HS-27A (cell line): ENCODE data around the gene CLDND1.
A peak's percentile ranks its signal among the peaks of the same experiment; 100 is the strongest.
"Not testable (repeated sequence)": the region's sequence is repeated elsewhere in the genome, so short reads cannot be mapped to it uniquely, and the experiment has no call there.

Source experiments
- DNase-seq: peaks from one replicate; pipeline ENCODE4 v3.0.0-alpha.2; 2012; ENCODE audit warnings: low read depth, missing footprints

Gene CLDND1

DNA sequence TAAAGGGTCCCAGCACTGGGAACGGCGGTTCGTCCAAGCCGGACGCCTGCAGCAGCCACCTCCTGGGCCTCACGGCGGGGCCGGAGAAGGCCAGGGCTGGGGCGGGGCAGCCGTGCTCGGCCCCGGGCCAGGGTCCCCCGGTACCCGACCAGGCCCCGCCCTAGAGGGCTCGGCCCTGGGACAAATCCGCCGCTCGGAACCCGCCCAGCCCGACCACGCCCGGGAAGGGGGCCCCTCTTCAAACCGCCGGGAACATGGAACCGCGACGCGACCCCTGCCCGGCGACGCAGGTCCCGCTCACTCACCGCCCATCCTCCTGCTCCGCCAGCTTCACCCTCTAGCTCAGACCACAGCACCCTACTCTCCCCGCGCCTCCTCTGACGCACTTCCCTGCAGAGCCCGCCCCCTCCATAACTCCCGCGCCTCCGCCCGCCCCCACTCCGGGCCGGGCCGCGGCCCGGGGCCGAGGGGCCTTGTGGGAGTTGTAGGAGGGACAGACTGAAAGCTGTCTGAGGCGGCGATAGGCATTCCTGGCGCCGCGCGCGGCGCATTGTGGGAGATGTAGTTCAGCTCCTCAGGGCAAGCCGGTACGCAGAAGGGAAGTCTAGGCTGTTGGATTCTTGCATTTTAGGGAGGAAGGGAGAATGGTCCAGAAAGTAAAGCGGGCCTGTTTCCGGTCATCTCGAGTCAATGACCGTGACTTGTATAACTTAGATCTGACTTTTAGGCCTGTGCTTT lies at the start of gene CLDND1:
Gene CLDND1, minus strand, starts transcription at position 359 of the 738 bp plus-strand sequence. CDS start 1,478 bp downstream, outside the sequence.
- peak; percentile 90 for DNase-seq

DNA sequence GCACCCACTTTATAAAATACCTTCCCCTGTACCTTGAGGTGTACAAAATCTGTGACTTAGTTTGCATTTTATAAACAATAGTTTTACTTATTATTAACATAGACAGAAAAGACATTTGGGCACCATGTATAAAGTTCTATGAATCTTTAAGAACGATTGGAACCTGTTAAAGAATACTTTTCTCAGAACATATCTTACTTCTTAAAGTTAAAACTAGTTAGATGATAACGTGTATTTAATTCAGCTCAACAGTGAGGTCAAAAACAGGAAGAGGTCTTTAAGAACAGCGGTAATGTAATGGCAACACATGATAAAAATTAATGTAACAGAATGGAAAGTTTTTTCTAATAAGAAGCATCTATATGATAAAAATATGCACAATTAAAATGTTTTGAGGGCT lies 45.7 kb upstream of the CLDND1 start:
- DNase-seq, result no peak

DNA sequence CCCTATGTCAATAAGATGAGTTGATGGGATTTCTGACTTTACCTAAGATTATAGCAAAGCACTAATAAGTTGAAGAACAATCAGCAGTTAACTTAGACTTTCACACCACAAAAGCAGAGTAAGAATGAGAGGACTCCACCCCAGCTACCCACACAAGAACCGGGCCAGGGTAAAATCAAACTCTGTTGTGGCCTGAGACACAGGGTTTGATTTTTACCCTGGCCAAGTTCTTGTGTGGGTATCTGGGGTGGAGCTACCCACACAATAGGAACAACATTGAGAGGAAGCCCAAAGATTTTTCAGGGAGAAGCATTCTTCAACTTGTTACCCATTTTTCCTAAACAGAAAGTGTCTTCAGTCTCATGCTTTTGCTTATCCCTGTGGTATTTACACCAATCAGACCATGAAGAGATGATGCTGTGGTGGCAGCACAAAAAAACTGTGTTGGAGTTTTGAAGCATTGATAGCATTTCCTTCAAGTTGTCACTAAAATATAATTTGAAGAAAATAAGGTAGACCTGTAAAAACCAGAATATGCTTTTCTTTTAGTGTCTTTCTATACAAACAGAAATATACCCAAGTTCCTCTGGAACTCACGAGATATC lies 45.1 kb upstream of the CLDND1 start:
- no peak for DNase-seq

DNA sequence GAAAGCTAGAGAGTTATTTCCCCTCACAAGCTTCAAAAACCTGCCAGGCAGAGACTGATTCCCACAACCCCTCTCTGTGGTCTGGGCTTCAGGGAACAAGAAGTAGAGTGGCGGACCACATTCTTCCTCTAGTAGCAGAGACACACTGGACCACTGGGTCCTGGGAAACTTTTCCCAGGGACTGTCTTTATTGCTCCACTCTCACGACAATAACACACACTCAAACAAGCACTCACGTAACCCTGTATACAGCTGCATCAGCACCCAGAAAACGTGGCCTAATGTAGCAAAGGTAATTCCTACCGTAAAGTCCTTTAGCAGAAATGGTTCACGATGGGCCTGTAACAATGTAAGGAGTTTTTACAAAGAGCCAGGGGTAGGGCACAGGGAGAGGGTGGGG lies 43.1 kb upstream of the CLDND1 start:
- no peak for DNase-seq

DNA sequence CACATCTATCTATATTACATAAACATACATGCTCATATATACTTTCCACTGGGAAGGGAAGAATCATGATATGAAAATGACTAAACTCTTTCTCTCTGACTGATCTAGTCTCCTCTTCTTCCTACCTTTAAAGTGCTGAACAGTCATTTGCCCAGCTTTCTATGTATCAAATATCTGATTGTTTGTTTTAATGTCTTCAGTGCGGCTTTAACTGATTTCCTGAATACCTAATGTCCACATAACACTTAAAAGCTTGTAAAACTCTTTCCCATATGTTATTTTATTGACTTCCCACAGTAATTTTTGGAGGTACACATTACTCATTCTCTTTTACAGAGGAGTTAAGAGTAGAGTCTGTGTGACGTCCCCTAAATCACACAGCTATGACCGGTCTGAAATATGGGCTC lies 42.5 kb upstream of the CLDND1 start:
- no peak for DNase-seq

DNA sequence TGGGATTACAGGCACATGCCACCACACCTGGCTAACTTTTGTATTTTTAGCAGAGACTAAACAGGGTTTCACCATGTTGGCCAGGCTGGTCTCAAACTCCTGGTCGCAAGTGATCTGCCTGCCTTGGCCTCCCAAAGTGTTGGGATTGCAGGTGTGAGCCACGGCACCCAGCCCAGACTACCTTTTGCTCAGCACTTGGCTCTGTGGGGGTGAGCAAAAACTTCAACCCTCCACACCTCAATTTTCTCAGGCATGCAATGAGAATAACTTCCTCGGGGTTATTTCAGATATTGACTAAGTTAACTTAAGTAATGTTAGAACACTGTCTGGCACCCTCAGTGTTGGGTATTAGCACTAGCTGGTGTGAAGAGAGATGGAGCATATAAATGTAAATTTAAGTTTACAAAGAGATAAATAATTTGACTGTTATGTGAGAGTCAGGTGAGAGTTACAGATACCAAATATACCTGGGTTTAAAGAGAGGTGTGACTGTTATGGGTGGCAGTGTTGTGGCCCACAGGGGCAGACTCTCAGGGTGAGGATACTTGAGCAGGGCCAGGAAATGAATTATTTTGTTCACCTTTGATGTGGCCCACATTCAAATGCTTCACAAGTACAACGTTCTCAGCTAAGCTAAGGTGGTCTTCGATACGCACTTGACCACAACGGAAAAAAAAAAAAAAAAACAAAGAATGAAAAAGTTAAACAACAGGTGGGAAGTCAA lies 41.7 kb upstream of the CLDND1 start:
- no peak for DNase-seq

DNA sequence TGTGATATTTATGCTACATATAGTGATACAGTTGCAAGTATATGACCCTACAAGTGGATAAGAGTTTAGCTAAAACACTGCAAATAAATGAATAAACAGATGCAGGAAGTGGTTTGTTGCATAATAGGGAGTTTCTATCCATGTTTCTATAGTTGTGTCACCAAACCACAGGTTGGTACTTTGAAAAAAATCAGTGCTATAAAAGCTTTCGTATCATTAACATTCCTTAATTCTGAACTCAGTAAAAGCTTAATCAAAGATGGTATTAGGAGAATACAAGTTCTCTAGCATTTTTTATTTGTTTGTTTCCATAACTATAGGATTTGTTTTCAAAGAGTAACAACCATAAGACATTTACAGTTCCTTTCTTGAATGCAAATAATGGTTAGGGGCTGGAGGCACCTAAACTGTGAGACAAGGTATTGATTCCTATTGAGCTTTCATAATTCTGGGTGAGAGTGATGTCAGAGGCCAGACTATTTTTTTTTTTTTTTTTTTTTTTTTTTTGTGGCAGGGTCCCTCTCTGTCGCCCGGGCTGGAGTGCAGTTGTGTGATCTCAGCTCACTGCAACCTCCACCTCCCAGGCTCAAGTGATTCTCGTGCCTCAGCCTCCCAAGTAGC lies 41.1 kb upstream of the CLDND1 start:
- no peak for DNase-seq

DNA sequence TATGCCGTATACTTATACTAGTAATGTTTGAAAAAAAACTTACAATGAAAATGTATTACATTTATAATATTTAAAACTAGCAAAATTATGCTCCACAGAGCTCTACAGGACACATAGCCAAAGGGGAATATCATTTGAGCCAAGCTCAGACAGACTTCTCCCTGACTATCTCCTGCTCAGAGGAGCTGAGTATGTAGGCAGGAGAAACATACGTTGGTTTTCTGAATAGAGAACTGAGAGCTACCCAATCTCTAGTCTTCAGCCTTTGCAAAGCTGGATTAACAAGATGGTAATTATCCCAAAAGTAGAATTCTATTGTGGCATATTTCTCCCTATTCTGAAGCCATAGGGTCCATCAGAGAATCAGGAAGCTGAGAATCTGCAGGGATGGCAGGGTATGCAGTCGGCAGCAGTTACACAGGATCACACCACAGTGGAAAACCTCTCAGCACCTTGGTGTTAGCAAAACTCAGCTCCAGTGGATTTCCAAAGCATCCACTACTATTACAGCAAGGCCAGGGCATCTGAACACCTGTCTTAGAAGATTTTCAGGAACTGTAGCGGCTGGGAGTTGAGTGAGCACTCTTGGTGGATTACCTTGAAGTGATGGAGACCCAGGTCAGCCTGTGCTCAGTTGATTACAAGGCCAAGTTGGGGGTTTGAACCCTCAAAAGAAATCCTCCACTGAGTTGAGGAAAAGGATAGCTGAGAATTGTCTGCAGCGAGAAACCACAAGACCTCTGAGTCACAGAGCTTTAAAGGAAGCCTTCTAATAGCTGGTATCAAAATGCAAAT lies 39.2 kb upstream of the CLDND1 start:
- no peak for DNase-seq

DNA sequence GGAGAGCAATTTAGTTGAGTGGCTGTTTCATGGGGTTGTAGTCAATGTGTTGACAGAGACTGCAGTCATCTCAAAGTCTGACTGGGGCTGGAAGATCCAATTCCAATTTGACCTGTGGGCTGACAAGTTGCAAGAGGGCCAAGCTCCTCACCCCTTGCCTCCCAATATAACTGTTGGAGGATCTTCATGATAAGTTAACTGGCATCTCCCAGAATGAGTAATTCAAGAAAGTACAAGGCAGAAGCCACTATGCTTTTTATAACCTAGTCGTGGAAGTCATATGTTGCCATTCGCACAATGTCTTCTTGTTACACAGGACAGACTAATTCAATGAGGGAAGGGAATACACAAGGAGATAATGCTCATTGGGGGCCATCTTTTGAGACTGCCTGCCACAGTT lies 38.2 kb upstream of the CLDND1 start:
- no peak for DNase-seq

DNA sequence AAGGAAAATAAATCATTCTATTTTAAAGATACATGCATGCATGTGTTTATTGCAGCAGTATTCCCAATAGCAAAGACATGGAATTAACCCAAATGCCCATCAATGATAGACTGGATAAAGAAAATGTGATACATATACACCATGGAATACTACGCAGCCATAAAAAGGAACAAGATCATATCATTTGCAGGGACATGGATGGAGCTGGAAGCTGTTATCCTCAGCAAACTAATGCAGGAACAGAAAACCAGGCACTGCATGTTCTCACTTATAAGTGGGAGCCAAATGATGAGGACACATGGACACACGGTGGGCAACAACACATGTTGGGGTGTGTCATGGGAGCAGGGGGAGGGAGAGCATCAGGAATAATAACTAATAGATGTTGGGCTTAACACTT lies 37.1 kb upstream of the CLDND1 start:
- DNase-seq, result not testable (repeated sequence)

DNA sequence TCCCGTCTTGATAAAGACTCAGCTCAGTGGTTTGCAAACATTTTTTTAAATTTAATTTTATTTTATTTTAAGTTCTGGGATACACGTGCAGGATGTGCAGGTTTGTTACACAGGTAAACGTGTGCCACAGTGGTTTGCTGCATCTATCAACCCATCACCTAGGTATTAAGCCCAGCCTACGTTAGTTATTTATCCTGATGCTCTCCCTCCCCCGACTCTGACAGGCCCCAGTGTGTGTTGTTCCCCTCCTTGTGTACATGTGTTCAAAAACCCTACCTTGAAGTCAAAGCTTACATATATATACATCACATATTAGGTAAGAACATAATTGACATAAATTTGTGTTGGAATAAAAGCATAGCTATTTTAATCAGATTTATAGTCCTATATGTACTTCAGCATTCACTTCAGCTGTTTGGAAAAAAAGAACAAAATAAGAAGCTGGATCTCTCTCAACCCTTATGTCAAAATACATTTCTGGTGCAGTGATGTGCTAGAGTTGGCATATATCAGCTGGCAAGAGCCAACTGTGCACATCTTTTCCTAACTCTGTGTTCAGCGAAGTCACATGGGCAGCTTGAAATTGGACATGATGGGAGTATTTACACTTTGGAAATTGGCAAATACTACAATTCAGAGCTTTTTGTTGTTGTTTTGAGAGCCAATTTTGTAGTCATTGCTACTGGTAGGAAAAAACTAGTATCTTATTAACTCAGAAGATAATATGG lies 35.6 kb upstream of the CLDND1 start:
- DNase-seq, result no peak

DNA sequence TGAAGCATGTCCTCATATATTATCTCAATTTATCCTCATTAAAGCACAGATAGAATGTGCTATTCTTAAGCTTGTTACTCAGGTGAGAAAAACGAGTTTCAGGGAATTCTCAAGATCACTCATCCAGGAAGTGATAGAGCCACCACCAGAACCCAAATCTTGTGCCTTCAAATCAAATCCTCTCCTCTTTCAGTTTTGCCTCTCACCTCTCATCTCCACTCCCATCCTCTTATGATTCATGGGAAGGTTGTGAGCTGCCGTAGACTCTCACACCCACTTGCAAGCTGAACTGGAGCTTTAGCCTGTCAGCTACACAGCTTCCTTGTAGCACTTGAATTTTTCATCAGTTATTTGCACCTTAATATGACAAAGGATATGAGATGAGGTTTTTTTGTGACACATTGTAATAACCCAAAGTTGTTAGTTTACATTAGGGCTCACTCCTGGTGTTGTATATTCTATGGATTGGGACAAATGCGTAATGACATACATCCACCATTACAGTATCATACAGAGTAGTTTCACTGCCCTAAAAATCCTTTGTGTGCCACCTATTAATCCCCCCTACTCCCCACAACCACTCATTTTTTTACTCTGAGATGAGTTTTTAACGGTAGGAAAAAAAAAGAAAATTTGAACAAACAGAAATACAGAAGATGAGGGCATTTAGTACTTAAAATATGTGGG lies 34.8 kb upstream of the CLDND1 start:
- no peak for DNase-seq

DNA sequence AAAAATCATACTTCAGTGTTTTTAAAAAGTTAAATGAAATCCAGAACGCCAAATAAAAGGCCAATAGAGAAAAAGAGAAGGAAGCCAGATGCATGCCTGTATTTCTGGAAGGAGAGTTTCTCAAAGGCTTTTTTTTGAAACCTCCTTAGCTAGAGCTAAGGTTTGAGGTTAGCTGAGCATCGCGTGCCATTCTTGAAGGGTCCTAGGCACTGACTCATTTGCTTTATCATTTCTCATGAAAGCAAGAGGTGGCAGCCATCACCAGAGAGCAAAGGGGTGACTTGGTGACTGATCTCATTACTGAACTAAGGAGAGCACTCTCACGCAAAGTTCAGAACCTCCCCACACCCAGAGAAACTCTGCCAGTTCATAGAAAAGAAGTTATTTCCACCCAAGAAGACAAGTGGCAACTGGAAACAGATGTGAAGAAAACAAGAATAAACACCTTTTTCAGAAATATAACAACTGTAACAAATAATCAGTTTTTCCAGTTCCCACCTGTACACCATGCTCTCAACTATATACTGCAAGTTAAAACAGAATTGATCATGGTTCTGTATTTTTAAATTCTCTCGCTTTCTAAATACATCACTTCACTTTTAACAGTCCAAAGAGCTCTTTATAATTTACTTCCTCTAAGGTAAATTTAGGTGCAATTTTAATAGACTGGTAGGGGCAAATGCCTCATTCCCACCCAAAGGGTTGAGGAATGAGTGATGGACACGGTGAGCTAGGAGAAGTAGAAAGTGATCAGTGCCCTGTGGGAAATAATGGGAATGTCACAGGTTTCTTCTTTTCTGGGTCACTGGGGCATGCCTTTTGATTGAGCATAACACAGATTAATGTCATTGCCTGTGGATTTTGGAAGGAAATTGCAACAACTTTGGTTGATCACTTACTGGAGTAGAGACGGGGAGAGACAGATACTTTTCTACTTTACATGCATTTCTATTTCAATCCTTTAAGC lies 33.7 kb upstream of the CLDND1 start:
- DNase-seq, result peak; percentile 71

DNA sequence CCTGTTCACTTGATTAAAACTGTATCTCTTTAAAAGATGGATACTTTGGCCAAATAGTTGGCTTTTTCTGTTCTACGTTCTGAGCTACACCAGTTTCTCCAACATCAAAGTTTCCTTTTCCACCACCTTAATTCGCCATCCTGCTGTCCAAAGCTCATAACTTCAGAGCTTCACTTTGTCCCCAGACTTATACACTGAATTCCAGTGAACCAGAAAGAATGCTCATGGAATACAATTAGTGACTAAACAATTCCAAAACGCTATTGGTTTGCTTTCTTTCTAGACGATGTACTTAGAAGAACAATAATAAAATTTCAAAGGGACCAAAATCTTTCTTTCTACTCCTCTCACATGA lies 32.3 kb upstream of the CLDND1 start:
- DNase-seq, result no peak

DNA sequence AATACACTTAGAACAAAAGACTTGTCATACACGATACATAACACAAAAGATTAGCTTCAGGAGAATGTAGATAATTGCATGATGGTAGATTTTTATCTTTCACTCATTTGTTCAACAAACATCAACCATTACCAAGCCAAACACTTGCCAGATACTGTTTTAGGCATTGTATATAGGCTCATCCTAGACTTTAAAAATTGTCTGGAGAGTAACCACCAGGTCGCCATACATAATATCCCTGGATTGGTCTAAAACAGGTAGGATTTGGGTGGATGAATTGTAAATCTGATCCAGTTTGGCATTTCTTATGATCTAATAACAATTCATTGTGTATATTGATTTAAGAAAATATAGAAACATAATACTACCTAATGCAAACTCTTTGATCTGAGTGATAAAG lies 31.9 kb upstream of the CLDND1 start:
- no peak for DNase-seq

DNA sequence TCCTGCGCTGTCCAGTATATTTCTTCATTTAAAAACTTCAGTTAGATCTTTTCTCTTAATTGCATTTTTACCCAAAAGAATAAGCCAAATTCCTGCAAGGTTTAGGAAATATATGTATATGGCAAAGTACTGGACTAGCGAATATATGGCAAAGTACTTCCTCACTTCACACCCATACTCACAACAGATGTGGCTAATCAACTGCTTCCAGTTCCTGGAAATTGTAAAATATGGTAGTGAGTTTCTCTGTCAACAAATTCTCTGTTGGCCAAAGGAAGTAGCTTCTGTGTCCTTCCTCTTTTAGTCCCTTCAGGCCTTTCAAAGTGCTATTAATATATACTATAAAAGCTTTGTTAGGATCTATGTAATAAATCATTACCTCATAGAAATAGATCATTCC lies 31.1 kb upstream of the CLDND1 start:
- no peak for DNase-seq

DNA sequence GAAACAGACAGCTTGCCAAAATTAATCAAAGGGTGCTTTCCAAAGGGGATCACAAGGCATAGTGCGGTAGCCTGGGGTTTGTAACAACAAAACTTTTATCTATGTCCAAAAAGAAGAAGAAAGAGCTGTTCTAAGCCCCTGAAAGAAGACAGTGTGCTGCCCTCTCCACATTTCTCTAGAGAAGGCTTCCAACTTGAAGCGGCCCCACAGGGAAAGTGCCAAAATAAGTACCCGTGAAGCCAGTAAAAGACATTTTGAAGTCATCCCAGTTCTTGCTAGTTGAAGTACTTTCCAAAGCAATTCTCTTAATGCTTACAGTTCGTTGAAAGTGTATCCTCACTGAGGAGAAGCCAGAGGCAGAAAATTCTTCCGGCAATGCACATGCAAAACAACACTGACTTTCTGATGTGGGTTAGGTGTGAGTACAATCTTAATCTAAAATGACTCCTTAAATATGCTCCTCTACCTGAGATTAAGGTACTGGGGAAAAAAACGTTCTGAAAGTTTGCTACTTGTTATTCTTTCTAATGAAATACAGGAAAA lies 30.4 kb upstream of the CLDND1 start:
- no peak for DNase-seq

DNA sequence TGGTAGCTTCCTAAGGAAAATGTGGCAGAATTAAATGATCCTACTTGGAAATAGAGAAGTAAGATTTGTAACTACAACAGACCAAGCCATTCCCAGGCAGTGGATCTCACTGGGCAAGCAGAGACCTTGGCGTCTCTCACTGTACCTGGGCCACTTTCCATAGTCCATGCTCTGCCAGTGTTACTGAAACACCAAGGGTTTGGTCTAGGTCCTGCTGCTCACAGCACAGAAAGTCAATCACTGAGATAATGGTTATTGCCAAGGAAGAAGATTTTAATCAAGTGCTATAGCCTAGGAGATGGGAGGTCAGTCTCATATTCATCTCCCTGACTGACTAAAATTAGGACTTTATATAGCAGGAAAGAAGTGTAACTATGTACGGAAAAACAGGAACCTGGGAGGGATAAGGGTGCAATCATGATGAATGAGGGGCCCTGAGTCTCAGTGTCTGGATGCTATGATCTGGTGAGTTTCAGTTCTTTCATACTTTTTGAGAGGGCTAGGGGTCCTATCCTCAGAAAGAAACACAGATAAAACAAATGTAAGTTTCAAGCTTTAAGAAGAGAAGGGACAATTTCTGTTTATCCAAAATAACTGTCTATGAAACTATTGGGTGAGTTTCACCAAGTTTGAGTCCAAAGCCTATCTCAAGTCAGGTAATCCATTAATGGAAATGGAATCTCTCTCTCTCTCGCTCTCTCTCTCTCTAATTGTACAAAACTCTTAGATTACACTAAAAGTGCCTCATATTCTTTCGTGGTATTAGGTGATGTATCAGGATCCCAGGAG lies 29.7 kb upstream of the CLDND1 start:
- DNase-seq, result no peak
